ENCODE results near the gene YTHDC1. TPM values are rescaled to one million over a fixed set of nuclear protein-coding genes. Genes with fewer than 3 reads are reported as not detected.
"Not testable (repeated sequence)": the region's sequence is repeated elsewhere in the genome, so short reads cannot be mapped to it uniquely, and the experiment has no call there.

Gene YTHDC1
- polyA plus RNA-seq, 1 donor, result 119 TPM

DNA sequence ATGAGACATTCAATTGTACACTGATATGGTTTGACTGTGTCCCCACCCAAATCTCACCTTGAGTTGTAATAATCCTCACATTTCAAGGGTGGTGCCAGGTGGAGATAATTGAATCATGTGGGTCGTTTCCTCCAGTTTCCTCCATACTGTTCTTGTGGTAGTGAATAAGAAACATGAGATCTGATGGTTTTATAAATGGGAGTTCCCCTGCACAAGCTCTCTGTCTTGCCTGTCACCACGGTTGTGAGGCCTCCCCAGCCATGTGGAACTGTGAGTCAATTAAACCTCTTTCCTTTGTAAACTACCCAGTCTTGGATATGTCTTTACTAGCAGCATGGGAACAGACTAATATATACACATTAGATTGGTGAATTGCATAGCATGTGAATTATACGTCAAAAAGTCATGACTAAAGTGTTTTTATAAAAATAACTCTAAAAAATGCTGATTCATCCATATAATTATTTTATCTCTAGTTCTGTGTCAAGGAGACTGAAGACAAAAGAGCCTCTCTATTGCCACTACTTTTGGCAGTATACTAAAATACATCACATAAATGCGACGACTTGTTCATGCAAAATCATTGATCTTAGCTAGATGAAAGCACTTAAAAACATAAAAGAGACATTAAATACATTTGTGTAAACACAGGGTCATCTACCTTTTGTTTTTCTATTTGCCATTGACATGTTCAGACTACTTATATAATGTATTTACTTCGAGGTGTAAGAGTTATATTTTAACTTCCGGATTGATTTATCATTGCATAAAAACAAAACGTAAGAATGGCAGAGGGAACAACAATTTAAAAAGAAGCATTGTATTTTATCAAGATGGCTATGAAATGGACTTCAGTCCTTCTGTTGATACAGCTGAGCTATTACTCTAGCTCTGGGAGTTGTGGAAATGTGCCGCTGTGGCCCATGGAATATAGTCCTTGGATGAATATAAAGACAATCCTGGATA, 50.1 kb downstream of the YTHDC1 start:
- 74% methylated on average over 4 of the region's 9 CpGs for WGBS (ENCODE audit: insufficient coverage, low lambda C conversion rate)

DNA sequence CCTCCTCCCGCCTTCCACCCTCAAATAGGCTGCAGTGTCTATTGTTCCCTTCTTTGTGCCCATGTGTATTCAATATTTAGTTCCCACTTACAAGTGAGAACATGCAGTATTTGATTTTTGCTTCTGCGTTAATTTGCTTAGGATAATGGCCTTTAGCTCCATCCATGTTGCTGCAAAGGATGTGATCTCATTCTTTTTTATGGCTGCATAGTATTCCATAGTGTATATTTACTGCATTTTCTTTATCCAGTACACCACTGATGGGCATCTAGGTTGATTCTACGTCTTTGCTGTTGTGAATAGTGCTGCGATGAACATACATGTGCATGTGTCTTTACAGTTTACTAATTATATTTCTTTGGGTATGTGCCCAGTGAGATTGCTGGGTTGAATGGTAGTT, 52.8 kb downstream of the YTHDC1 start:
- no peaks in the 10 kb centered on the region for H3K36me3 ChIP-seq (ENCODE audit: control insufficient read depth, insufficient read depth, low read length)
- no peaks in the 10 kb centered on the region for H3K4me1 ChIP-seq (ENCODE audit: control insufficient read depth, insufficient read depth, low read length)
- no peak overlapping the region for H3K4me3 ChIP-seq (ENCODE audit: low read length)
- H3K27ac ChIP-seq (ENCODE audit: low read length), result no peak overlapping the region
- no peak for DNase-seq
- H3K9me3 ChIP-seq (ENCODE audit: control insufficient read depth, low read depth, low read length), result no peaks in the 10 kb centered on the region
- WGBS (ENCODE audit: insufficient coverage, low lambda C conversion rate), result no CpG with 5 or more reads among the region's 4 CpGs
- H3K27me3 ChIP-seq (ENCODE audit: control insufficient read depth, insufficient read depth, low read length), result no peaks in the 10 kb centered on the region

More for the DNA sequence above, 50.1 kb downstream of the YTHDC1 start:
- H3K4me1 ChIP-seq (ENCODE audit: control insufficient read depth, insufficient read depth, low read length), result no peaks in the 10 kb centered on the region
- no peaks in the 10 kb centered on the region for H3K27me3 ChIP-seq (ENCODE audit: control insufficient read depth, insufficient read depth, low read length)
- no peaks in the 10 kb centered on the region for H3K9me3 ChIP-seq (ENCODE audit: control insufficient read depth, low read depth, low read length)
- H3K36me3 ChIP-seq (ENCODE audit: control insufficient read depth, insufficient read depth, low read length), result no peaks in the 10 kb centered on the region
- H3K4me3 ChIP-seq (ENCODE audit: low read length), result no peak overlapping the region
- H3K27ac ChIP-seq (ENCODE audit: low read length), result no peak overlapping the region
- peak in 1 of 2 donors; percentile 35 for DNase-seq

DNA sequence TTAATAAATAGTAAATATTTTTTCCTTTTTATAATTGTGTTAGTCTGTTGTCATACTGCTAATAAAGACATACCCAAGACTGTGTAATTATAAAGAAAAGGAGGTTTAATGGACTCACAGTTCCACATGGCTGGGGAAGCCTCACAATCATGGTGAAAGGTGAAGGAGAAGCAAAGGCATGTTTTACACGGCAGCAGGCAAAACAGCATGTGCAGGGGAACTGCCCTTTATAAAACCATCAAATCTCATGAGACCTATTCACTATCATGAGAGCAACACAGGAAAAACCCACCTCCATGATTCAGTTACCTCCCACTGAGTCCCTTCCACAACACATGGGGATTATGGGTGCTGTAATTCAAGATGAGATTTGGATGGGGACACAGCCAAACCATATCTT, 58.6 kb downstream of the YTHDC1 start:
- peaks cover 6% of the 10 kb centered on the region for H3K4me1 ChIP-seq (ENCODE audit: control insufficient read depth, insufficient read depth, low read length)
- no peak overlapping the region for H3K4me3 ChIP-seq (ENCODE audit: low read length)
- WGBS (ENCODE audit: insufficient coverage, low lambda C conversion rate), result no CpG with 5 or more reads among the region's 1 CpG
- no peaks in the 10 kb centered on the region for H3K36me3 ChIP-seq (ENCODE audit: control insufficient read depth, insufficient read depth, low read length)
- no peak for DNase-seq
- H3K9me3 ChIP-seq (ENCODE audit: control insufficient read depth, low read depth, low read length), result no peaks in the 10 kb centered on the region
- no peak overlapping the region for H3K27ac ChIP-seq (ENCODE audit: low read length)
- no peaks in the 10 kb centered on the region for H3K27me3 ChIP-seq (ENCODE audit: control insufficient read depth, insufficient read depth, low read length)

DNA sequence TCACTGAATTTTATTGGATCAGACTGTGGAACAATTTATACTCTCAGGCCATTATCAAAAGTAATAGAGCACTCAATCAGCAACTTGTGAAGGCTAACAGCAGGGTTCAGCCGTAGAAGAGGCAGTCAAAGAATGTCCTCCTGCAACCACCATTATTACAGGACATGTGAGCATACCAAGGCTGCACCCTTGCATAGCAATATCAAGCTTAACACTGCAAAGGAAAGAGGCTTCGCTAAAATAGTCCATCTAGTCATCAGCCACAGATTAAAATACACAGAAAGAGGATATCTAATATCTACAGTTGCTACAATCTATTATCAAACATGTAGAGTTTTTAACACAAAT, 61.5 kb downstream of the YTHDC1 start:
- 0% methylated on average over 1 of the region's 2 CpGs for WGBS (ENCODE audit: insufficient coverage, low lambda C conversion rate)
- Histone ChIP-seq H3K27ac (ENCODE audit: low read length) (no peak overlapping the region), H3K27me3 (ENCODE audit: control insufficient read depth, insufficient read depth, low read length) (no peaks in the 10 kb centered on the region), H3K9me3 (ENCODE audit: control insufficient read depth, low read depth, low read length) (no peaks in the 10 kb centered on the region), H3K4me1 (ENCODE audit: control insufficient read depth, insufficient read depth, low read length) (peaks cover 7% of the 10 kb centered on the region), H3K4me3 (ENCODE audit: low read length) (no peak overlapping the region), H3K36me3 (ENCODE audit: control insufficient read depth, insufficient read depth, low read length) (no peaks in the 10 kb centered on the region)
- DNase-seq, result peak in 1 of 2 donors; percentile 20

DNA sequence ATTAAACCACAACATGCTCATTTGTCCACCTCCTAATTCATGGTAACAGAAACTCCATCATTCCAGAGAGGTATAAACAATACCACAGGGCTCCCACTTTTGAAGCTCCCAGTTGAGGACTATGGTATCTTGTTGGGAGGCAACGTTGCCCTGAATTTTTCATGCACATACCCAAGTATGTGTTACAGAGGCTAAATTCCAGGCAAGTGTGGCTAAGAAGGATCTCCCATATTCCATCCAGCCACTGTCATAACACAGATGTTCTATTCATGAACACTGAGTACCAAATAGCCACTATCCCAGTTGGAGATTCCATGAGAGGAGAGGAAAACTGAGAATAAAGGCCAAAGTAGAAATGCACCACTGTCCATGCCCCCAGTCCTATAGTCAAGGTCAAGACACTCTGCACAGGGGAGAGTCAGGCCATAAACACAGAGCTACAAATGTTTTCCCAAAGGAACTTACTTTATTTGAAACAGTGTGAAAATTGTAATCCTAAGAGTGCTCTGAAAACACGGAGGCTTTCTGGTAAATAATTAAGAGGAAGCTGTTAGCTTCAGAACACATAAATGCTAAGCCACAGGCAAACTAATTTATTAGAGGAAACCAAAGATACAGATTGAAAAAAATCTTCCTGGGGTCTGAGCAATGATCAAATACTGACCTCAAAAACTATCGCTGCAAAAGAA, 62.0 kb downstream of the YTHDC1 start:
- Histone ChIP-seq H3K27ac (ENCODE audit: low read length) (no peak overlapping the region), H3K4me1 (ENCODE audit: control insufficient read depth, insufficient read depth, low read length) (peaks cover 12% of the 10 kb centered on the region), H3K9me3 (ENCODE audit: control insufficient read depth, low read depth, low read length) (no peaks in the 10 kb centered on the region), H3K27me3 (ENCODE audit: control insufficient read depth, insufficient read depth, low read length) (no peaks in the 10 kb centered on the region), H3K36me3 (ENCODE audit: control insufficient read depth, insufficient read depth, low read length) (no peaks in the 10 kb centered on the region), H3K4me3 (ENCODE audit: low read length) (no peak overlapping the region)
- DNase-seq, result peak in 1 of 2 donors; percentile 4
- WGBS (ENCODE audit: insufficient coverage, low lambda C conversion rate), result 20% methylated on average over 1 of the region's 3 CpGs

DNA sequence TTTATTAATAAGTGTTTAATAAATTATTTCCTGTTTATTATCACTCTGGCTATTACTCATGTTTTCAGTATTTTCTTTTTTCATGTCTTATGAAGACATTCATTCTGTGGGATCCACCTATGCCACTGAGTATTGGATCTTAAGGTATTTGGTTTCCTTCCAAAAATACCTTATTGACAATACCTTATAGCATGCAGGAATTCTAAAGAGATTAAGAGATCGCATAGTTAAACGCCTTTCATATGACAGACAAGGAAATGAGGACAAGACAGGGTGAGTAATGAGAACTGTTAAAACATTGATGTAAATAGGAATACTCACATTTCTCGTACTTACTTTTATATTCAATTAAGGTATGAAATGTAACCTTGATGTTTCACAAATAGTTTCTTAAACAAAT, 66.2 kb downstream of the YTHDC1 start:
- no peaks in the 10 kb centered on the region for H3K27me3 ChIP-seq (ENCODE audit: control insufficient read depth, insufficient read depth, low read length)
- DNase-seq, result no peak
- H3K36me3 ChIP-seq (ENCODE audit: control insufficient read depth, insufficient read depth, low read length), result no peaks in the 10 kb centered on the region
- 86% methylated on average over 3 of the region's 3 CpGs for WGBS (ENCODE audit: insufficient coverage, low lambda C conversion rate)
- H3K4me3 ChIP-seq (ENCODE audit: low read length), result no peak overlapping the region
- H3K9me3 ChIP-seq (ENCODE audit: control insufficient read depth, low read depth, low read length), result no peaks in the 10 kb centered on the region
- peaks cover 23% of the 10 kb centered on the region for H3K4me1 ChIP-seq (ENCODE audit: control insufficient read depth, insufficient read depth, low read length)
- peak overlapping the region; percentile 36 for H3K27ac ChIP-seq (ENCODE audit: low read length)

DNA sequence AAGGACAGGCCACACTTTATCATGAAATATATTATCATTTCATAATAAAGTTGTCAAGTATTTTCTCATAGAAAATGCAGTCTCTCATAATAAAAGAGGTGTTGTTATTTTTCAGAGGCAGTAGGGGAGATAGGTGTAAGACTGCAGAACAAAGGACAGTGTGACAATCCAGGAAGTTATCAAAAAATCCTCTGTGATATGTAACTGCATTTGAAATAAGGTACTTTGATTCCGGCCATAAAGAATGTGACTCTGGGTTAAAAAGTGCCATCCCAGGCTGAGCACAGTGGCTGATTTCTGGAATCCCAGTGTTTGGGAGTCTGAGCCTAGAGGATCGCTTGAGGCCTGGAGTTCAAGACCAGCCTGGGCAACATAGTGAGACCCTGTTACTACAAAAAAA, 66.8 kb downstream of the YTHDC1 start:
- peak in 1 of 2 donors; percentile 30 for DNase-seq
- WGBS (ENCODE audit: insufficient coverage, low lambda C conversion rate), result no CpG with 5 or more reads among the region's 2 CpGs
- peaks cover 18% of the 10 kb centered on the region for H3K4me1 ChIP-seq (ENCODE audit: control insufficient read depth, insufficient read depth, low read length)
- H3K4me3 ChIP-seq (ENCODE audit: low read length), result no peak overlapping the region
- no peaks in the 10 kb centered on the region for H3K36me3 ChIP-seq (ENCODE audit: control insufficient read depth, insufficient read depth, low read length)
- H3K27ac ChIP-seq (ENCODE audit: low read length), result peak overlapping the region; percentile 67
- H3K9me3 ChIP-seq (ENCODE audit: control insufficient read depth, low read depth, low read length), result no peaks in the 10 kb centered on the region
- H3K27me3 ChIP-seq (ENCODE audit: control insufficient read depth, insufficient read depth, low read length), result no peaks in the 10 kb centered on the region

DNA sequence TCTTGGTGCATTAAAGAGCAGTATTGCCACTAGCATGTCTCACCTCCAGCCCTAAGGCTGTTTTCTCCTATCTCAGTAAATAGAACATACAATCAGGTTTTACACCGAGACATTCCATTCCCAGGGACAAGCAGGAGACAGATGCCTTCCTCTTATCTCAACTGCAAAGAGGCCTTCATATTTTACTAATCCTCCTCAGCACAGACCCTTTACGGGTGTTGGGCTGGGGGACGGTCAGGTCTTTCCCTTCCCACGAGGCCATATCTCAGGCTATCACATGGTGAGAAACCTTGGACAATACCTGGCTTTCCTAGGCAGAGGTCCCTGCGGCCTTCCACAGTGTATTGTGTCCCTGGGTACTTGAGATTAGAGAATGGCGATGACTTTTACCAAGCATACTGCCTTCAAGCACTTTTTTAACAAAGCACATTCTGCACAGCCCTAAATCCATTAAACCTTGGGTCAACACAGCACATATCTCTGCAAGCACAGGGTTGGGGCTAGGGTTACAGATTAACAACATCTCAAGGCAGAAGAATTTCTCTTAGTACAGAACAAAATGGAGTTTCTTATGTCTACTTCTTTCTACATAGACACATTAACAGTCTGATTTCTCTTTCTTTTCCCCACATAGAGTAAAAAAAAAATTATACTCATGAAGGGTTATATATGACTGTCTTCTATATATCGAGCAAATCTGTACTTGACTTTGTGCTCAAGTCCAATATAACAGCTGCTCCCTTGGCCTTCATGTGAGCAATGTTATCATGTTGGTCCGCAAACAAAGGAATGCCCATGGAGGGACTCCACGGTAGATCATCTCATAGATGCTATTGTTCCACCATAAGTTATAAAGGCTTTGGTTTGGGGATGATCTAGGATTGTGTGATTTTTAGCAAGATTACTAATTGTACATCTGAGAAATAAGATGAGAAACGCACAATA, 67.8 kb downstream of the YTHDC1 start:
- peak overlapping the region; percentile 67 for H3K27ac ChIP-seq (ENCODE audit: low read length)

GRCh38 chr4:68278029-68278428, 71.9 kb downstream of the YTHDC1 start:
- no peaks in the 10 kb centered on the region for H3K27me3 ChIP-seq (ENCODE audit: control insufficient read depth, insufficient read depth, low read length)
- no peaks in the 10 kb centered on the region for H3K36me3 ChIP-seq (ENCODE audit: control insufficient read depth, insufficient read depth, low read length)
- no peak overlapping the region for H3K27ac ChIP-seq (ENCODE audit: low read length)
- no peaks in the 10 kb centered on the region for H3K9me3 ChIP-seq (ENCODE audit: control insufficient read depth, low read depth, low read length)
- H3K4me3 ChIP-seq (ENCODE audit: low read length), result no peak overlapping the region
- WGBS (ENCODE audit: insufficient coverage, low lambda C conversion rate), result 50% methylated on average over 1 of the region's 2 CpGs
- DNase-seq, result no peak
- H3K4me1 ChIP-seq (ENCODE audit: control insufficient read depth, insufficient read depth, low read length), result peaks cover 17% of the 10 kb centered on the region

More for the DNA sequence above, 67.8 kb downstream of the YTHDC1 start:
- H3K4me1 ChIP-seq (ENCODE audit: control insufficient read depth, insufficient read depth, low read length), result peaks cover 17% of the 10 kb centered on the region
- not testable (repeated sequence) for H3K9me3 ChIP-seq (ENCODE audit: control insufficient read depth, low read depth, low read length); H3K36me3 ChIP-seq (ENCODE audit: control insufficient read depth, insufficient read depth, low read length); H3K27me3 ChIP-seq (ENCODE audit: control insufficient read depth, insufficient read depth, low read length); H3K4me3 ChIP-seq (ENCODE audit: low read length)
- DNase-seq, result peak in 1 of 2 donors; percentile 48
- 100% methylated on average over 1 of the region's 10 CpGs for WGBS (ENCODE audit: insufficient coverage, low lambda C conversion rate)

DNA sequence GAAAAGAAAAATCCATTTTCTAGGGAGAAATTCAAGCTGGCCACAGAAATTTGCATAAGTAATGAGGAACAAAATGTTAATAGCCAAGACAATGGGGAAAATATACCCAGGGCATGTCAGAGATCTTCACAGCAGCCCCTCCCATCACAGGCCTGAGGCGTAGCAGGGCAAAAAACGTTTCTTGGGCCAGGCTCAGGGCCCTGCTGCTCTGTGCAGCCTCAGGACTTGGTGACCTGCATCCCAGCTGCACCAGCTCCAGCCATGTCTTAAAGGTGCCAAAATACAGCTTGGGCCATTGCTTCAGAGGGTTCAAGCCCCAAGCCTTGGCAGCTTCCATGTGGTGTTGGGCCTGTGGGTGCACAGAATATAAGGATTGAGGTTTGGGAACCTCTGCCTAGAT, 72.3 kb downstream of the YTHDC1 start:
- Histone ChIP-seq H3K27ac (ENCODE audit: low read length) (no peak overlapping the region), H3K4me1 (ENCODE audit: control insufficient read depth, insufficient read depth, low read length) (peaks cover 15% of the 10 kb centered on the region), H3K9me3 (ENCODE audit: control insufficient read depth, low read depth, low read length) (no peaks in the 10 kb centered on the region), H3K27me3 (ENCODE audit: control insufficient read depth, insufficient read depth, low read length) (no peaks in the 10 kb centered on the region), H3K36me3 (ENCODE audit: control insufficient read depth, insufficient read depth, low read length) (no peaks in the 10 kb centered on the region), H3K4me3 (ENCODE audit: low read length) (no peak overlapping the region)
- no CpG with 5 or more reads among the region's 2 CpGs for WGBS (ENCODE audit: insufficient coverage, low lambda C conversion rate)
- no peak for DNase-seq
